ENCODE data around the gene WDR62. TPM values are rescaled to one million over a fixed set of nuclear protein-coding genes. Genes with fewer than 3 reads are reported as not detected.

Gene WDR62
- total RNA-seq, 1 donor from 2014 or later: 28.7 TPM

Other genes with a start within 250 kb of the WDR62 start
- not detected for gene PRODH2, start 242.1 kb upstream of the WDR62 start, total RNA-seq
- gene NPHS1, start 202.4 kb upstream of the WDR62 start, total RNA-seq: not detected
- 0.12 TPM for gene KIRREL2, start 198.0 kb upstream of the WDR62 start, total RNA-seq
- gene APLP1, start 186.3 kb upstream of the WDR62 start, total RNA-seq: 25.7 TPM
- gene NFKBID, start 154.4 kb upstream of the WDR62 start, total RNA-seq: 3.8 TPM
- gene HCST, start 152.4 kb upstream of the WDR62 start, total RNA-seq: 7.1 TPM
- 28.5 TPM for gene TYROBP, start 146.6 kb upstream of the WDR62 start, total RNA-seq
- gene LRFN3, start 118.5 kb upstream of the WDR62 start, total RNA-seq: 7.5 TPM
- 9.4 TPM for gene SDHAF1, start 59.7 kb upstream of the WDR62 start, total RNA-seq
- 0.30 TPM for gene SYNE4, start 46.1 kb upstream of the WDR62 start, total RNA-seq
- gene ALKBH6, start 40.7 kb upstream of the WDR62 start, total RNA-seq: 7.8 TPM
- 5.0 TPM for gene CLIP3, start 22.0 kb upstream of the WDR62 start, total RNA-seq
- gene THAP8, start 612 bp upstream of the WDR62 start, total RNA-seq: 4.0 TPM
- not detected for gene OVOL3, start 56.2 kb downstream of the WDR62 start, total RNA-seq
- 157 TPM for gene POLR2I, start 60.0 kb downstream of the WDR62 start, total RNA-seq
- 93.7 TPM for gene TBCB, start 60.6 kb downstream of the WDR62 start, total RNA-seq
- 838 TPM for gene CAPNS1, start 85.2 kb downstream of the WDR62 start, total RNA-seq
- 3,262 TPM for gene COX7A1, start 97.5 kb downstream of the WDR62 start, total RNA-seq
- 4.6 TPM for gene ZNF565, start 159.8 kb downstream of the WDR62 start, total RNA-seq
- 29.1 TPM for gene ZNF146, start 160.2 kb downstream of the WDR62 start, total RNA-seq

Measured in left ventricle myocardium superior (tissue), 1 donor.